Ascending aorta (tissue), 2 donors: ENCODE data around the gene ERO1A. TPM values are rescaled to one million over a fixed set of nuclear protein-coding genes. Genes with fewer than 3 reads are reported as not detected.

Experiments
- DNase-seq, 2 donors: peaks; one replicate each; pipeline ENCODE4 v3.0.0-alpha.2; 2019; ENCODE audit warnings: low spot score in 2 of 2
- H3K27ac ChIP-seq, 2 donors: fragments of 200-600 bp; sonication (generic); one replicate each; pipeline ENCODE4 v1.5.1; 2016 to 2017; ENCODE audit warnings: mild to moderate bottlenecking in 1 of 2
- H3K27me3 ChIP-seq: fragments of 200-600 bp; sonication (generic); one replicate; pipeline ENCODE4 v1.5.1; 2017
- H3K36me3 ChIP-seq, 2 donors: fragments of 200-600 bp; sonication (generic); one replicate each; pipeline ENCODE4 v1.5.1; 2016
- H3K4me1 ChIP-seq, 2 donors: fragments of 200-600 bp; sonication (generic); one replicate each; pipeline ENCODE4 v1.5.1; 2016 to 2017; ENCODE audit warnings: mild to moderate bottlenecking in 1 of 2
- H3K4me3 ChIP-seq, 2 donors: fragments of 200-600 bp; sonication (generic); one replicate each; pipeline ENCODE4 v1.5.1; 2016 to 2017; ENCODE audit warnings: mild to moderate bottlenecking in 1 of 2
- H3K9me3 ChIP-seq, 2 donors: fragments of 200-600 bp; sonication (generic); one replicate each; pipeline ENCODE4 v1.5.1; 2016
- intact Hi-C: fragments of 100-400 bp; cut with DNase I; formaldehyde crosslinking; loops from one replicate; pipeline ENCODE4 v1.15.1; 2023
- total RNA-seq: library from RNA; depleted of rRNA; stranded (reverse); fragments of >200 nt; gene quantifications from one replicate; pipeline ENCODE4 v1.1.0, GENCODE V29; 2016
- TF ChIP-seq, protein P1 (sequence below), 3 experiments: fragments of 200-600 bp in 2 of 3; fragments of 450-650 bp in 1 of 3; sonication (generic) in 2 of 3; IDR thresholded peaks; one replicate each; pipeline ENCODE4 v1.5.1; 2016 to 2019; ENCODE audit warnings: antibody characterized with exemption in 3 of 3, mild to moderate bottlenecking in 1 of 3, moderate library complexity in 1 of 3

The ERO1A gene
- total RNA-seq, 1 donor from 2014 or later = 25.9 TPM

GRCh38 chr14:52599974-52600373 lies 95.4 kb downstream of the ERO1A start:
- Histone ChIP-seq H3K9me3 (peaks cover 0 to 7% of the 10 kb centered on the region in 2 donors), H3K27me3 (no peaks in the 10 kb centered on the region), H3K4me1 (no peaks in the 10 kb centered on the region), H3K36me3 (no peaks in the 10 kb centered on the region), H3K4me3 (no peak overlapping the region), H3K27ac (no peak overlapping the region)
- no peak for DNase-seq
- TF ChIP-seq, protein P1, sequence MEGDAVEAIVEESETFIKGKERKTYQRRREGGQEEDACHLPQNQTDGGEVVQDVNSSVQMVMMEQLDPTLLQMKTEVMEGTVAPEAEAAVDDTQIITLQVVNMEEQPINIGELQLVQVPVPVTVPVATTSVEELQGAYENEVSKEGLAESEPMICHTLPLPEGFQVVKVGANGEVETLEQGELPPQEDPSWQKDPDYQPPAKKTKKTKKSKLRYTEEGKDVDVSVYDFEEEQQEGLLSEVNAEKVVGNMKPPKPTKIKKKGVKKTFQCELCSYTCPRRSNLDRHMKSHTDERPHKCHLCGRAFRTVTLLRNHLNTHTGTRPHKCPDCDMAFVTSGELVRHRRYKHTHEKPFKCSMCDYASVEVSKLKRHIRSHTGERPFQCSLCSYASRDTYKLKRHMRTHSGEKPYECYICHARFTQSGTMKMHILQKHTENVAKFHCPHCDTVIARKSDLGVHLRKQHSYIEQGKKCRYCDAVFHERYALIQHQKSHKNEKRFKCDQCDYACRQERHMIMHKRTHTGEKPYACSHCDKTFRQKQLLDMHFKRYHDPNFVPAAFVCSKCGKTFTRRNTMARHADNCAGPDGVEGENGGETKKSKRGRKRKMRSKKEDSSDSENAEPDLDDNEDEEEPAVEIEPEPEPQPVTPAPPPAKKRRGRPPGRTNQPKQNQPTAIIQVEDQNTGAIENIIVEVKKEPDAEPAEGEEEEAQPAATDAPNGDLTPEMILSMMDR (IDR thresholded peaks at IDR 0.05) = no peak
- intact Hi-C loops = no loop called here

DNA sequence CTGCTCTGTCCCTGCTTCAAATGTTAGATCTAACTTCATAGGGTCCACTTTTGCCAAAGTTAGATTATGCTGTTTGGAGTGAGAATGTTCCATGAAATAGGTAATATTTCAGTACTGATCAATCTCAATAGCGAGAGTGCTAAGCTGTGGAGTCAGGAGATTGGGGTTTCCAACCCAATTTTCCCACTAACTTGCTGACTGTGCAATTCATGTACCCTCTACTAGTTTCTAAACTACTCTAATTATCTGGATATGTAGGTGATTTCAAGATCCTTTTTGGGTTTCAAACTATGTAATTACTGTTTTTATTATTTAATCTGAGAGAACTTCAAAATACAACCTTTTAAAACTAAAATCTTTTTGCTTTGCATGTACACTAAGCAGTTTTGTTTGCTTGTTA lies 96.8 kb downstream of the ERO1A start:
- no peak overlapping the region for H3K27ac ChIP-seq
- H3K4me1 ChIP-seq = no peaks in the 10 kb centered on the region
- TF ChIP-seq, protein P1 (IDR thresholded peaks at IDR 0.05) = no peak
- no peak for DNase-seq
- H3K27me3 ChIP-seq = no peaks in the 10 kb centered on the region
- H3K4me3 ChIP-seq = no peak overlapping the region
- intact Hi-C loops = no loop called here
- no peaks in the 10 kb centered on the region for H3K36me3 ChIP-seq
- H3K9me3 ChIP-seq = no peaks in the 10 kb centered on the region

GRCh38 chr14:52596861-52597260 lies 98.5 kb downstream of the ERO1A start:
- intact Hi-C loops = no loop called here
- Histone ChIP-seq H3K4me3 (no peak overlapping the region), H3K36me3 (no peaks in the 10 kb centered on the region), H3K9me3 (no peaks in the 10 kb centered on the region), H3K27me3 (no peaks in the 10 kb centered on the region), H3K27ac (no peak overlapping the region), H3K4me1 (no peaks in the 10 kb centered on the region)
- TF ChIP-seq, protein P1 (IDR thresholded peaks at IDR 0.05) = no peak
- no peak for DNase-seq

- Histone ChIP-seq H3K4me1 (no peaks in the 10 kb centered on the region), H3K36me3 (no peaks in the 10 kb centered on the region), H3K9me3 (no peaks in the 10 kb centered on the region), H3K27ac (no peak overlapping the region), H3K4me3 (no peak overlapping the region), H3K27me3 (no peaks in the 10 kb centered on the region)
- TF ChIP-seq, protein P1 (IDR thresholded peaks at IDR 0.05) = no peak
- intact Hi-C loops = no loop called here
- no peak for DNase-seq
Measured at GRCh38 chr14:52596320-52596719, 99.0 kb downstream of the ERO1A start.

GRCh38 chr14:52590318-52590717 lies 105.0 kb downstream of the ERO1A start:
- Histone ChIP-seq H3K9me3 (no peaks in the 10 kb centered on the region), H3K4me3 (no peak overlapping the region), H3K27ac (no peak overlapping the region), H3K4me1 (no peaks in the 10 kb centered on the region), H3K27me3 (no peaks in the 10 kb centered on the region), H3K36me3 (no peaks in the 10 kb centered on the region)
- intact Hi-C loops = no loop called here
- TF ChIP-seq, protein P1 (IDR thresholded peaks at IDR 0.05) = no peak
- no peak for DNase-seq

Other genes starting within 250 kb of the ERO1A start
- gene TXNDC16, start 143.1 kb downstream of the ERO1A start, total RNA-seq = 1.8 TPM
- not detected for gene GPR137C, start 142.7 kb downstream of the ERO1A start, total RNA-seq
- 19.3 TPM for gene PSMC6, start 11.6 kb upstream of the ERO1A start, total RNA-seq
- gene STYX, start 34.6 kb upstream of the ERO1A start, total RNA-seq = 5.2 TPM
- 39.9 TPM for gene GNPNAT1, start 96.0 kb upstream of the ERO1A start, total RNA-seq